H9 (cell line): ENCODE measurements around the gene HEATR9. TPM values are rescaled to one million over a fixed set of nuclear protein-coding genes. Genes with fewer than 3 reads are reported as not detected.

Experiments
- DNase-seq: peaks from one replicate; pipeline ENCODE4 v3.0.0-alpha.2; 2017
- H2AFZ ChIP-seq: one replicate; pipeline ENCODE4 v1.6.1; 2013; ENCODE audit warnings: mild to moderate bottlenecking, low read length, control low read depth, moderate library complexity
- H2AK5ac ChIP-seq: 2 replicates; pipeline ENCODE4 v1.6.1; 2013; ENCODE audit warnings: low read length, control low read depth, mixed read lengths; ENCODE audit not compliant: insufficient read length
- H2BK120ac ChIP-seq: one replicate; pipeline ENCODE4 v1.6.1; 2013; ENCODE audit warnings: low read depth, mild to moderate bottlenecking, low read length, control low read depth, inconsistent platforms; ENCODE audit not compliant: poor library complexity, severe bottlenecking
- H2BK12ac ChIP-seq: 2 replicates; pipeline ENCODE4 v1.6.1; 2013; ENCODE audit warnings: low read length, control low read depth, mixed read lengths, low read depth; ENCODE audit not compliant: insufficient read length
- H2BK15ac ChIP-seq: 2 replicates; pipeline ENCODE4 v1.6.1; 2013; ENCODE audit warnings: low read depth, low read length, control low read depth
- H2BK20ac ChIP-seq: one replicate; pipeline ENCODE4 v1.6.1; 2013; ENCODE audit warnings: low read depth, mild to moderate bottlenecking, low read length, control low read depth, inconsistent platforms; ENCODE audit not compliant: poor library complexity, severe bottlenecking
- H2BK5ac ChIP-seq: 2 replicates; pipeline ENCODE4 v1.6.1; 2013; ENCODE audit warnings: low read length, control low read depth, mixed read lengths; ENCODE audit not compliant: insufficient read length
- H3K14ac ChIP-seq: 2 replicates; pipeline ENCODE4 v1.6.1; 2013; ENCODE audit warnings: low read length, control low read depth; ENCODE audit not compliant: insufficient read depth
- H3K18ac ChIP-seq: 2 replicates; pipeline ENCODE4 v1.6.1; 2013; ENCODE audit warnings: low read depth, mild to moderate bottlenecking, mixed read lengths, low read length, control low read depth; ENCODE audit not compliant: insufficient read length
- H3K23ac ChIP-seq: 2 replicates; pipeline ENCODE4 v1.6.1; 2013; ENCODE audit warnings: low read length, control low read depth, mixed read lengths, low read depth; ENCODE audit not compliant: insufficient read length
- H3K23me2 ChIP-seq: 2 replicates; pipeline ENCODE4 v1.6.1; 2013; ENCODE audit warnings: low read depth, mild to moderate bottlenecking, mixed read lengths, low read length, control low read depth; ENCODE audit not compliant: insufficient read length, poor library complexity, severe bottlenecking
- H3K27ac ChIP-seq: 2 replicates; pipeline ENCODE4 v1.5.1; 2013; ENCODE audit warnings: low read length, control low read depth, mixed read lengths, low read depth; ENCODE audit not compliant: insufficient read length
- H3K27me3 ChIP-seq: 2 replicates; pipeline ENCODE4 v1.6.1; 2013; ENCODE audit warnings: low read length, control low read depth, inconsistent platforms; ENCODE audit not compliant: insufficient read depth
- H3K4ac ChIP-seq: 2 replicates; pipeline ENCODE4 v1.6.1; 2013; ENCODE audit warnings: low read depth, mild to moderate bottlenecking, control low read depth, inconsistent platforms, low read length, moderate library complexity
- H3K4me1 ChIP-seq: 2 replicates; pipeline ENCODE4 v1.6.1; 2013; ENCODE audit warnings: low read length, control low read depth, inconsistent platforms; ENCODE audit not compliant: insufficient read depth
- H3K4me2 ChIP-seq: 2 replicates; pipeline ENCODE4 v1.6.1; 2013; ENCODE audit warnings: low read length, control low read depth, mixed read lengths; ENCODE audit not compliant: insufficient read length, insufficient read depth
- H3K56ac ChIP-seq: 2 replicates; pipeline ENCODE4 v1.6.1; 2013; ENCODE audit warnings: low read depth, mild to moderate bottlenecking, mixed read lengths, low read length, control low read depth; ENCODE audit not compliant: insufficient read length
- H3K79me1 ChIP-seq: 2 replicates; pipeline ENCODE4 v1.6.1; 2013; ENCODE audit warnings: low read depth, mild to moderate bottlenecking, moderate library complexity, low read length, control low read depth, inconsistent platforms; ENCODE audit not compliant: insufficient read depth, poor library complexity, severe bottlenecking
- H3K79me2 ChIP-seq: 2 replicates; pipeline ENCODE4 v1.6.1; 2013; ENCODE audit warnings: low read length, control low read depth, inconsistent platforms; ENCODE audit not compliant: insufficient read depth
- H3K9ac ChIP-seq: 2 replicates; pipeline ENCODE4 v1.6.1; 2013; ENCODE audit warnings: low read length, control low read depth, mixed read lengths; ENCODE audit not compliant: insufficient read length; ENCODE audit errors: extremely low read depth
- H3K9me3 ChIP-seq: one replicate; pipeline ENCODE4 v1.6.1; 2013; ENCODE audit warnings: low read depth, low read length, inconsistent platforms; ENCODE audit not compliant: control insufficient read depth
- H3T11ph ChIP-seq: one replicate; pipeline ENCODE4 v1.6.1; 2013; ENCODE audit warnings: mild to moderate bottlenecking, low read length, control low read depth, inconsistent platforms
- H4K20me1 ChIP-seq: one replicate; pipeline ENCODE4 v1.6.1; 2013; ENCODE audit not compliant: control insufficient read depth, insufficient read length, insufficient read depth
- H4K5ac ChIP-seq: 2 replicates; pipeline ENCODE4 v1.6.1; 2013; ENCODE audit warnings: low read depth, mild to moderate bottlenecking, mixed read lengths, low read length, control low read depth; ENCODE audit not compliant: insufficient read length
- H4K8ac ChIP-seq: replicated peaks from 2 replicates; pipeline ENCODE4 v1.6.1; 2013; ENCODE audit warnings: low read length, control low read depth, mixed read lengths, low read depth; ENCODE audit not compliant: insufficient read length
- H4K91ac ChIP-seq: 2 replicates; pipeline ENCODE4 v1.6.1; 2013; ENCODE audit warnings: low read depth, mild to moderate bottlenecking, moderate library complexity, mixed read lengths, low read length, control low read depth; ENCODE audit not compliant: insufficient read length
- H3K27ac Mint-ChIP-seq, 3 experiments: 2 replicates in 2 of 3; 3 replicates in 1 of 3; pipeline ENCODE4 v1.8.0; 2020 to 2021; ENCODE audit warnings: mixed read lengths in 3 of 3, mild to moderate bottlenecking in 1 of 3, moderate library complexity in 1 of 3
- H3K27me3 Mint-ChIP-seq: 2 replicates; pipeline ENCODE4 v1.8.0; 2021; ENCODE audit warnings: low read depth, mild to moderate bottlenecking, moderate library complexity, mixed read lengths
- H3K36me3 Mint-ChIP-seq, 3 experiments: 2 replicates in 2 of 3; 3 replicates in 1 of 3; pipeline ENCODE4 v1.8.0; 2020 to 2021; ENCODE audit warnings: low read depth in 3 of 3, mixed read lengths in 3 of 3; ENCODE audit not compliant: insufficient read depth in 1 of 3
- H3K4me1 Mint-ChIP-seq, 2 experiments: 2 replicates each; pipeline ENCODE4 v1.8.0; 2020; ENCODE audit warnings: mixed read lengths in 2 of 2
- H3K4me3 Mint-ChIP-seq, 2 experiments: 2 replicates in 1 of 2; 3 replicates in 1 of 2; pipeline ENCODE4 v1.8.0; 2020 to 2021; ENCODE audit warnings: mild to moderate bottlenecking in 2 of 2, mixed read lengths in 2 of 2, moderate library complexity in 1 of 2
- H3K9me3 Mint-ChIP-seq, 2 experiments: 2 replicates in 1 of 2; 3 replicates in 1 of 2; pipeline ENCODE4 v1.8.0; 2020; ENCODE audit warnings: mild to moderate bottlenecking in 2 of 2, mixed read lengths in 2 of 2, moderate library complexity in 1 of 2
- CTCF ChIP-seq: fragments of 200-600 bp; sonication (generic); conservative IDR thresholded peaks from 3 replicates; pipeline ENCODE4 v1.8.0; 2021; ENCODE audit warnings: antibody characterized with exemption, mild to moderate bottlenecking
- WGBS: extraction: QIAGEN DNeasy Blood & Tissue Kit; methylation state at CpG from one replicate; pipeline ENCODE4 v1.1.7; 2013; ENCODE audit warnings: missing lambda C conversion rate, low lambda C conversion rate, mixed read lengths; ENCODE audit not compliant: insufficient read length; ENCODE audit errors: extremely low coverage; 5-methylcytosine and 5-hydroxymethylcytosine counted together
- total RNA-seq: library from RNA; stranded (reverse); gene quantifications from 2 replicates; pipeline ENCODE4 v1.2.1, GENCODE V29; 2021

HEATR9 gene
- total RNA-seq, 1 experiment from 2014 or later = not detected

DNA sequence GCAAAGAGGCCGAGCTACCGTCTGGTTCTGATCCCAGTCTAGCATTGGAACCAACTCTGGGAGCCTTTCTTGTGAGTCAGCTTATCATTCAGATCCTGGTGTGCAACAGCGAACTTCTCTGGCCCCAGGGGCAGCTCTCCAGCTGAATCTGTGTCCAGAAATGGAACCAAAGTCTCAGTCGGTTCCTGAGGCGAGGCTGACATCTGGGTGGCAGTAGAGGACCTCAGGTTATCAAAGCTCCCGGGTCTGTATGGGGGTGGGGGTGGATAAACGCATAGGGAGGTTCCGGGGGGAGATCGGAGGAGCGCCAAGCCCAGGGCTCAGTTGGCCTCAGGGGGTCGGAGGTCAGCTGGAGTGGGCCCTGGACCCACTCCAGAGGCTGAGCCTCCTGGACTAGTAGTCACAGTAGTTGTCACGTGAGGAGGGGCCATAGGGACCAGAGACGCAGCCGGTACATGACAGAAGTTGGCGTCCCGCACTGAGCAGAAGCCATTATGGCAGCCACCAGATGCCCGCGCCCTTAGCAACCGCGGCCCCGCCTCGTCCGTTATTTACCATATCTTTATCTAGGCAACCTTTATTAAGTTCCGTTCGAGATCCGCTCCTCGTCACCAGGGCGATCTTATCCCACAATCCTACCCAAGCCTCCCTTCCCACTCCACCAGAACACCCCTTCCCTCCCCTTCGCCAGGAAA, 49.0 kb upstream of the HEATR9 start:
- Histone ChIP-seq H2AFZ (no peak overlapping the region), H3K27ac (no peak overlapping the region), H3K9ac (no peak overlapping the region), H3K4me2 (no peak overlapping the region), H3K27me3 (no peaks in the 10 kb centered on the region), H3T11ph (no peak overlapping the region), H3K4me1 (no peaks in the 10 kb centered on the region), H4K5ac (no peak overlapping the region), H3K14ac (no peak overlapping the region), H3K18ac (no peak overlapping the region), H3K23me2 (no peaks in the 10 kb centered on the region), H3K9me3 (no peaks in the 10 kb centered on the region), H3K56ac (no peak overlapping the region), H3K4ac (no peak overlapping the region), H2BK20ac (no peak overlapping the region), H2BK12ac (no peak overlapping the region), H4K20me1 (no peaks in the 10 kb centered on the region), H2BK15ac (no peak overlapping the region), H2BK120ac (no peak overlapping the region), H4K91ac (no peak overlapping the region), H3K23ac (no peak overlapping the region), H3K79me2 (no peaks in the 10 kb centered on the region), H3K79me1 (no peaks in the 10 kb centered on the region), H2AK5ac (no peak overlapping the region), H2BK5ac (no peak overlapping the region), H4K8ac (no peak overlapping the region)
- Mint-ChIP-seq H3K36me3 (peaks cover 3 to 31% (median 22%) of the 10 kb centered on the region in 3 experiments), H3K27me3 (peaks cover 14% of the 10 kb centered on the region), H3K4me1 (peaks cover 2 to 5% of the 10 kb centered on the region in 2 experiments), H3K9me3 (peaks cover 14 to 45% of the 10 kb centered on the region in 2 experiments), H3K4me3 (no peak overlapping the region), H3K27ac (no peak overlapping the region)
- TF ChIP-seq CTCF = no peak
- no peak for DNase-seq
- no CpG with 5 or more reads among the region's 29 CpGs for WGBS
